ENCODE measurements around the gene FOXE1.

GRCh38 chr9:97820373-97820772 lies 32.7 kb upstream of the FOXE1 start:
- TF ChIP-seq CTCF (IDR thresholded peaks at IDR 0.05; ENCODE audit: low read depth, low read length, poor library complexity, severe bottlenecking) (no peak), EZH2phosphoT487 (IDR thresholded peaks at IDR 0.05; ENCODE audit: borderline replicate concordance, low read length) (no peak)

Data from DOHH2 (cell line).